HL-60 (cell line): ENCODE measurements around the gene AGAP9.
"Not testable (repeated sequence)": the region's sequence is repeated elsewhere in the genome, so short reads cannot be mapped to it uniquely, and the experiment has no call there.

ENCODE experiments used
- CTCF ChIP-seq: IDR thresholded peaks from one replicate; pipeline ENCODE4 v1.5.1; 2011; ENCODE audit warnings: low read length, control low read depth, inconsistent platforms; ENCODE audit not compliant: insufficient read depth
- GABPA ChIP-seq: IDR thresholded peaks from 2 replicates; pipeline ENCODE4 v1.6.1; 2012; ENCODE audit warnings: low read depth
- POLR2AphosphoS5 ChIP-seq: IDR thresholded peaks from 2 replicates; pipeline ENCODE4 v1.6.1; 2012; ENCODE audit warnings: low read depth
- REST ChIP-seq: IDR thresholded peaks from 2 replicates; pipeline ENCODE4 v1.6.1; 2012; ENCODE audit warnings: low read depth; ENCODE audit not compliant: insufficient replicate concordance
- SPI1 ChIP-seq: IDR thresholded peaks from 2 replicates; pipeline ENCODE4 v1.6.1; 2012; ENCODE audit warnings: low read depth, mild to moderate bottlenecking, borderline replicate concordance

GRCh38 chr10:47564318-47564717 is 40.9 kb upstream of the AGAP9 start:
- TF ChIP-seq CTCF, REST, POLR2AphosphoS5, GABPA, SPI1: not testable (repeated sequence)
